ENCODE data around the gene KLK15. TPM values are rescaled to one million over a fixed set of nuclear protein-coding genes. Genes with fewer than 3 reads are reported as not detected.

Gene KLK15
- total and polyA plus RNA-seq, 2 of the 4 experiments (the other 2 are of a cell fraction): not detected

DNA sequence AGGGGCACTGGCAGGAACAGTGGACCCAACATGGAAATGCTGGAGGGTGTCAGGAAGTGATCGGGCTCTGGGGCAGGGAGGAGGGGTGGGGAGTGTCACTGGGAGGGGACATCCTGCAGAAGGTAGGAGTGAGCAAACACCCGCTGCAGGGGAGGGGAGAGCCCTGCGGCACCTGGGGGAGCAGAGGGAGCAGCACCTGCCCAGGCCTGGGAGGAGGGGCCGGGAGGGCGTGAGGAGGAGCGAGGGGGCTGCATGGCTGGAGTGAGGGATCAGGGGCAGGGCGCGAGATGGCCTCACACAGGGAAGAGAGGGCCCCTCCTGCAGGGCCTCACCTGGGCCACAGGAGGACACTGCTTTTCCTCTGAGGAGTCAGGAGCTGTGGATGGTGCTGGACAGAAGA, 44.0 kb upstream of the KLK15 start:
- Histone ChIP-seq H2AFZ (replicated peaks; ENCODE audit: low read length, poor library complexity) (no peak overlapping the region), H3K4me3 (ENCODE audit: insufficient read depth, low read depth, low read length) (no peak overlapping the region), H4K5ac (ENCODE audit: low read depth, low read length) (no peak overlapping the region), H3K27ac (ENCODE audit: insufficient read depth, low read length) (no peak overlapping the region), H3K18ac (ENCODE audit: low read depth, low read length) (no peak overlapping the region), H2AK9ac (replicated peaks; ENCODE audit: low read depth, low read length, poor library complexity) (no peak overlapping the region), H3K56ac (ENCODE audit: extremely low read depth, insufficient read depth, low read length) (no peak overlapping the region), H3K4me1 (ENCODE audit: control insufficient read depth, insufficient read depth, low read length) (no peaks in the 10 kb centered on the region), H2BK120ac (ENCODE audit: low read depth, low read length) (no peak overlapping the region), H3K27me3 (ENCODE audit: control insufficient read depth, insufficient read depth, low read length) (peaks cover 2% of the 10 kb centered on the region), H3K9ac (ENCODE audit: low read depth, low read length) (no peak overlapping the region), H4K91ac (ENCODE audit: insufficient read depth, low read depth, low read length) (no peak overlapping the region), H2BK20ac (ENCODE audit: low read depth, low read length) (no peak overlapping the region), H4K8ac (ENCODE audit: low read depth in 2 of 2, low read length in 2 of 2) (no peak overlapping the region), H3K79me1 (ENCODE audit: low read depth in 1 of 2, low read length in 2 of 2) (no peaks in the 10 kb centered on the region), H2BK5ac (ENCODE audit: low read depth, low read length, poor library complexity, severe bottlenecking) (no peak overlapping the region), H3K9me1 (ENCODE audit: insufficient read depth, low read length) (no peaks in the 10 kb centered on the region), H3K23ac (ENCODE audit: low read depth, low read length) (no peak overlapping the region), H3K14ac (replicated peaks; ENCODE audit: low read depth, low read length) (no peak overlapping the region), H3K36me3 (ENCODE audit: control insufficient read depth, insufficient read depth, low read length) (no peaks in the 10 kb centered on the region), H4K20me1 (ENCODE audit: insufficient read depth, low read length) (no peaks in the 10 kb centered on the region), H3K4me2 (ENCODE audit: low read depth, low read length) (no peak overlapping the region), H3K9me3 (ENCODE audit: control insufficient read depth, insufficient read depth, low read length) (no peaks in the 10 kb centered on the region), H2BK15ac (ENCODE audit: low read depth, low read length) (no peak overlapping the region), H3K4ac (ENCODE audit: low read depth, low read length) (no peak overlapping the region), H2AK5ac (ENCODE audit: low read depth, low read length) (no peak overlapping the region)
- no peak for DNase-seq
- in situ Hi-C loops (cut with MboI; ENCODE audit: low sequenced_read_pairs) (no loop called here), intact Hi-C loops (cut with micrococcal nuclease) (no loop called here), dilution Hi-C loops (cut with HindIII; ENCODE audit: low sequenced_read_pairs, unreplicated experiment) (no loop called here)
- CTCF ChIA-PET: no interaction called here
- no peak for ATAC-seq (ENCODE audit: low read depth)
- WGBS, 2 experiments (ENCODE audit: extremely low coverage in 2 of 2, insufficient read length in 1 of 2): 0% methylated on average over 1 of the region's 8 CpGs; no CpG with 5 or more reads in 1 of the 2 experiments
- TF ChIP-seq MAFK (IDR thresholded peaks at IDR 0.05; ENCODE audit: low read depth, low read length): no peak
- TF ChIP-seq RFX5 (IDR thresholded peaks at IDR 0.05; ENCODE audit: low read depth, low read length): no peak
- TF ChIP-seq USF2 (IDR thresholded peaks at IDR 0.05; ENCODE audit: low read depth, low read length): no peak
- TF ChIP-seq CHD1 (IDR thresholded peaks at IDR 0.05; ENCODE audit: low read depth, low read length): no peak
- BruUV-seq (replicated peaks): no TSS peak
- POLR2A ChIA-PET (ENCODE audit: unreplicated experiment): no interaction called here

All from IMR-90 (cell line).